GM21526 (cell line): ENCODE measurements around the gene MAP4K2.

ENCODE experiments used
- ATAC-seq: cut with Tn5 transposase; IDR thresholded peaks from one replicate; pipeline ENCODE4 v1.9.1; 2021; ENCODE audit warnings: moderate library complexity; ENCODE audit not compliant: unreplicated experiment, low FRiP score

MAP4K2 gene

GRCh38 chr11:64743591-64744543 is 59.1 kb downstream of the MAP4K2 start, which contains the start of gene RASGRP2:
Gene RASGRP2 (minus strand): TSS chr11:64744142. CDS start chr11:64742866, 1,276 bp downstream.
- ATAC-seq = no peak

- ATAC-seq = no peak
Measured at GRCh38 chr11:64742889-64743590, 60.0 kb downstream of the MAP4K2 start.

- no peak for ATAC-seq
Measured at GRCh38 chr11:64742087-64742888, 60.7 kb downstream of the MAP4K2 start.

- ATAC-seq = no peak
Measured at GRCh38 chr11:64741375-64742086, 61.5 kb downstream of the MAP4K2 start.

- no peak for ATAC-seq
Measured at GRCh38 chr11:64739871-64740270, 63.1 kb downstream of the MAP4K2 start.

GRCh38 chr11:64736654-64737053 is 66.4 kb downstream of the MAP4K2 start:
- ATAC-seq = no peak

- no peak for ATAC-seq
Measured at GRCh38 chr11:64735725-64736259, 67.2 kb downstream of the MAP4K2 start.
